Hypothalamus (tissue), 51 donors: ENCODE measurements around the gene PXN.

Source experiments
- DNase-seq, 51 donors: peaks; one replicate each; lab custom pipeline; 2025; lab: John Stamatoyannopoulos, UW

PXN gene

GRCh38 chr12:120186654-120187053 lies 78.9 kb downstream of the PXN start:
- DNase-seq, result no peak

- DNase-seq, result no peak
These were observed 82.3 kb downstream of the PXN start for GRCh38 chr12:120183211-120183631.

GRCh38 chr12:120181991-120182631 lies 83.4 kb downstream of the PXN start:
- DNase-seq, result no peak

- no peak for DNase-seq
These were observed 84.6 kb downstream of the PXN start for GRCh38 chr12:120180975-120181374.

- no peak for DNase-seq
These were observed 90.0 kb downstream of the PXN start for GRCh38 chr12:120175537-120175936.

- DNase-seq, result no peak
These were observed 90.5 kb downstream of the PXN start for GRCh38 chr12:120175062-120175461.

- DNase-seq, result no peak
These were observed 93.5 kb downstream of the PXN start for GRCh38 chr12:120172053-120172452.

GRCh38 chr12:120170631-120171030 lies 94.9 kb downstream of the PXN start:
- DNase-seq, result no peak

GRCh38 chr12:120169946-120170345 lies 95.6 kb downstream of the PXN start:
- DNase-seq, result no peak

GRCh38 chr12:120168337-120168736 lies 97.2 kb downstream of the PXN start:
- no peak for DNase-seq

GRCh38 chr12:120167529-120168095 lies 97.9 kb downstream of the PXN start:
- DNase-seq, result peak in 2 of 51 donors; percentile 7 to 47

- DNase-seq, result no peak
These were observed 101.2 kb downstream of the PXN start for GRCh38 chr12:120164293-120164692.

- DNase-seq, result no peak
These were observed 102.8 kb downstream of the PXN start for GRCh38 chr12:120162763-120163162.

- DNase-seq, result no peak
These were observed 103.7 kb downstream of the PXN start for GRCh38 chr12:120161852-120162251.
